Neural cell (in vitro differentiated cells): ENCODE results near the gene MOCS2. TPM values are rescaled to one million over a fixed set of nuclear protein-coding genes. Genes with fewer than 3 reads are reported as not detected.

ENCODE experiments used
- H2AFZ ChIP-seq: fragments of 200-600, 300-800 bp; sonication (generic), shearing (Covaris generic); 2 replicates; pipeline ENCODE4 v1.6.0; 2014; ENCODE audit warnings: low read depth, mild to moderate bottlenecking, antibody characterized with exemption, low read length, moderate library complexity
- H3F3A ChIP-seq: fragments of 200-600 bp; shearing (Covaris generic); 2 replicates; pipeline ENCODE4 v1.6.1; 2016; ENCODE audit warnings: mild to moderate bottlenecking, moderate library complexity, mixed read lengths, antibody characterized with exemption, low read length; ENCODE audit not compliant: insufficient read depth, poor library complexity, severe bottlenecking
- H3K27ac ChIP-seq: fragments of 200-600, 300-800 bp; sonication (generic), shearing (Covaris generic); 2 replicates; pipeline ENCODE4 v1.5.1; 2014; ENCODE audit warnings: mild to moderate bottlenecking, low read length, moderate library complexity
- H3K27me3 ChIP-seq: fragments of 300-800, 200-600 bp; sonication (generic), shearing (Covaris generic); 2 replicates; pipeline ENCODE4 v1.6.0; 2014; ENCODE audit warnings: mild to moderate bottlenecking, low read depth, low read length, moderate library complexity; ENCODE audit not compliant: insufficient read depth
- H3K36me3 ChIP-seq: fragments of 300-800, 200-600 bp; sonication (generic), shearing (Covaris generic); 2 replicates; pipeline ENCODE4 v1.5.1; 2014; ENCODE audit warnings: mild to moderate bottlenecking, antibody characterized with exemption, low read length, moderate library complexity; ENCODE audit not compliant: insufficient read depth
- H3K4me2 ChIP-seq: fragments of 300-800, 200-600 bp; sonication (generic), shearing (Covaris generic); 2 replicates; pipeline ENCODE4 v1.6.0; 2014; ENCODE audit warnings: mild to moderate bottlenecking, low read length
- H3K4me3 ChIP-seq: fragments of 300-800, 200-600 bp; sonication (generic), shearing (Covaris generic); 2 replicates; pipeline ENCODE4 v1.5.1; 2014; ENCODE audit warnings: mild to moderate bottlenecking, low read length, moderate library complexity
- H3K79me2 ChIP-seq: fragments of 200-600 bp; shearing (Covaris generic); replicated peaks from 2 replicates; pipeline ENCODE4 v1.6.0; 2014; ENCODE audit warnings: mild to moderate bottlenecking, low read length, moderate library complexity; ENCODE audit not compliant: insufficient read depth
- H3K9ac ChIP-seq: fragments of 300-800, 200-600 bp; sonication (generic), shearing (Covaris generic); 2 replicates; pipeline ENCODE4 v1.6.1; 2016; ENCODE audit warnings: mild to moderate bottlenecking, low read length, mixed read lengths
- H3K9me2 ChIP-seq: fragments of 200-600 bp; shearing (Covaris generic); 2 replicates; pipeline ENCODE4 v1.6.1; 2016; ENCODE audit warnings: mild to moderate bottlenecking, low read length, mixed read lengths; ENCODE audit not compliant: insufficient read depth
- H3K9me3 ChIP-seq: fragments of 200-600, 300-800 bp; sonication (generic), shearing (Covaris generic); 2 replicates; pipeline ENCODE4 v1.6.1; 2016; ENCODE audit warnings: mild to moderate bottlenecking, mixed run types, low read length, moderate library complexity, mixed read lengths
- H4K20me1 ChIP-seq: fragments of 200-600 bp; shearing (Covaris generic); 2 replicates; pipeline ENCODE4 v1.6.1; 2016; ENCODE audit warnings: mild to moderate bottlenecking, mixed run types; ENCODE audit not compliant: insufficient read depth
- CTCF ChIP-seq: fragments of 450-650 bp; IDR thresholded peaks from 2 replicates; pipeline ENCODE4 v1.5.1; 2014; ENCODE audit warnings: antibody characterized with exemption, mild to moderate bottlenecking, moderate library complexity; ENCODE audit not compliant: poor library complexity, severe bottlenecking
- EZH2 ChIP-seq: fragments of 200-600, 300-800 bp; shearing (Covaris generic), sonication (generic); IDR thresholded peaks from 2 replicates; pipeline ENCODE4 v1.6.1; 2014; ENCODE audit warnings: antibody characterized with exemption, low read length, borderline replicate concordance, mild to moderate bottlenecking; ENCODE audit not compliant: insufficient read depth, poor library complexity, severe bottlenecking
- MXI1 ChIP-seq: fragments of 450-650 bp; conservative IDR thresholded peaks from 2 replicates; pipeline ENCODE4 v1.6.1; 2014; ENCODE audit warnings: antibody characterized with exemption, mild to moderate bottlenecking; ENCODE audit not compliant: poor library complexity, severe bottlenecking
- POLR2AphosphoS5 ChIP-seq: IDR thresholded peaks from 2 replicates; pipeline ENCODE4 v1.6.1; 2012
- RAD21 ChIP-seq: fragments of 450-650 bp; conservative IDR thresholded peaks from 2 replicates; pipeline ENCODE4 v1.6.1; 2014; ENCODE audit warnings: antibody characterized with exemption, mild to moderate bottlenecking, moderate library complexity
- REST ChIP-seq: IDR thresholded peaks from 2 replicates; pipeline ENCODE4 v1.6.1; 2012; ENCODE audit warnings: borderline replicate concordance
- SMC3 ChIP-seq: fragments of 450-650 bp; conservative IDR thresholded peaks from 2 replicates; pipeline ENCODE4 v1.6.1; 2014; ENCODE audit warnings: antibody characterized with exemption, mild to moderate bottlenecking, moderate library complexity; ENCODE audit not compliant: poor library complexity
- TAF1 ChIP-seq: IDR thresholded peaks from 2 replicates; pipeline ENCODE4 v1.6.1; 2012; ENCODE audit warnings: low read depth
- polyA plus RNA-seq: library from polyadenylated mRNA; depleted of rRNA; stranded (reverse); fragments of >200 nt; gene quantifications from 2 replicates; pipeline ENCODE4 v1.2.3, GENCODE V29; 2014

The MOCS2 gene
- polyA plus RNA-seq, 1 donor from 2014 or later = 71.0 TPM

DNA sequence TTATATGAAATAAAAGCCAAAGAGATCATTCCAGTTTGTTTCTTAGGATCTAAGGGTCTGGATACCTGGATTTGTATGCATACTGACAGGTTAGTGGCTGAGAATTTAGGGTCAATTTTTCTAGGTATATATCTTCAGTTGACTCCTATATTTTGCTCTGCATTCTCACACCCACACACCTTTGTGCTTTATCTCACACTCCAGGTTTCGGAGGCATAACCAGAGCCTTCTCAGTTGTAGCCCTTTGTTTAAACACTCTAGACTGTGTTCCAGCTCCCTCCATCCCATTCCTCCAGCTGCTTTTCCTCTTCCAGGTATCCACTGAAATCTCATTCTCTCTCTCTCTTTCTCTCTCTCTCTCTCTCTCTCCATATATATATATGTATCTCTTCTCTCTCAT lies 10.6 kb upstream of the MOCS2 start:
- Histone ChIP-seq H3K9ac (no peak overlapping the region), H3K9me3 (no peaks in the 10 kb centered on the region), H3K27ac (no peak overlapping the region), H3K27me3 (no peaks in the 10 kb centered on the region), H3K36me3 (no peaks in the 10 kb centered on the region), H3F3A (no peaks in the 10 kb centered on the region), H2AFZ (no peak overlapping the region), H3K4me2 (no peak overlapping the region), H3K79me2 (no peaks in the 10 kb centered on the region), H4K20me1 (no peaks in the 10 kb centered on the region), H3K9me2 (no peaks in the 10 kb centered on the region), H3K4me3 (no peak overlapping the region)
- TF ChIP-seq REST = no peak

DNA sequence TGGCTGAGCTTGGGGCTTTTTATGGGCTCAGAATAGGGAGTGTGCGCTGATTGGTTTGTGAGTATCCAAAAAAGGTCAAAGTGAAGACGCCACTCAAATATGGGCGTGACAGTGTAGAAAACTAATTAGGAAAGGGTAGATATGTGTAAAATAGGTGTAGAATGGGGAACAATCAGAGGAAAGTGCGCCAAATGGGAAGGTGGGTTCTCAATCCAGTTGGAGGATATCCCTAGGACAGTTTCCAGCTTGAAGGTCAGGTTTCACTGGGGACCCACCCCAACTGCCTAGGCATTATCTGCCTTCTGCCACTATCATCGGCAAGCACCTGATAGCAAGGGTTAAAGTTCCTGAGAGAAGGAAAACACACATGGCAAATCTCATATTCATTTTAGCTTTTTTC lies 9.3 kb upstream of the MOCS2 start:
- Histone ChIP-seq H4K20me1 (no peaks in the 10 kb centered on the region), H3K4me3 (no peak overlapping the region), H3K36me3 (no peaks in the 10 kb centered on the region), H3K27ac (no peak overlapping the region), H3K4me2 (no peak overlapping the region), H3K9me2 (no peaks in the 10 kb centered on the region), H2AFZ (no peak overlapping the region), H3K9ac (no peak overlapping the region), H3K79me2 (no peaks in the 10 kb centered on the region), H3F3A (no peaks in the 10 kb centered on the region), H3K27me3 (no peaks in the 10 kb centered on the region), H3K9me3 (no peaks in the 10 kb centered on the region)
- TF ChIP-seq RAD21 (no peak), CTCF (no peak), MXI1 (no peak), SMC3 (no peak), POLR2AphosphoS5 (no peak)

GRCh38 chr5:53116597-53116996 lies 7.0 kb upstream of the MOCS2 start:
- H3K4me3 ChIP-seq = no peak overlapping the region
- no peak overlapping the region for H3K4me2 ChIP-seq
- H3K9me3 ChIP-seq = no peaks in the 10 kb centered on the region

More at GRCh38 chr5:53116597-53116996, 7.0 kb upstream of the MOCS2 start:
- Histone ChIP-seq H3K79me2 (no peaks in the 10 kb centered on the region), H2AFZ (no peak overlapping the region), H3K27me3 (no peaks in the 10 kb centered on the region), H3K36me3 (no peaks in the 10 kb centered on the region), H3K9ac (no peak overlapping the region), H3F3A (no peaks in the 10 kb centered on the region), H3K9me2 (no peaks in the 10 kb centered on the region), H4K20me1 (no peaks in the 10 kb centered on the region), H3K27ac (no peak overlapping the region)
- TF ChIP-seq TAF1 = no peak
- no peak for TF ChIP-seq CTCF
- TF ChIP-seq RAD21 = no peak
- TF ChIP-seq SMC3 = no peak
- TF ChIP-seq EZH2 = no peak
- no peak for TF ChIP-seq POLR2AphosphoS5
